ENCODE data around the gene PXDC1. TPM values are rescaled to one million over a fixed set of nuclear protein-coding genes. Genes with fewer than 3 reads are reported as not detected.
"Not testable (repeated sequence)": the region's sequence is repeated elsewhere in the genome, so short reads cannot be mapped to it uniquely, and the experiment has no call there.

Gene PXDC1
- total RNA-seq, 1 donor from 2014 or later = 75.9 TPM

- Histone ChIP-seq H3K4me3 (no peak overlapping the region), H3K36me3 (no peaks in the 10 kb centered on the region), H3K9me3 (no peaks in the 10 kb centered on the region), H3K27me3 (no peaks in the 10 kb centered on the region), H3K27ac (no peak overlapping the region), H3K4me1 (peaks cover 5% of the 10 kb centered on the region)
- TF ChIP-seq POLR2A (IDR thresholded peaks at IDR 0.05) = no peak
- no peak for TF ChIP-seq POLR2AphosphoS5 (IDR thresholded peaks at IDR 0.05; ENCODE audit: insufficient read depth in 1 of 2, low read depth in 1 of 2)
- TF ChIP-seq CTCF (IDR thresholded peaks at IDR 0.05) = no peak
- peak in 1 of 2 donors; percentile 52 for DNase-seq (ENCODE audit: extremely low spot score in 2 of 2)
- intact Hi-C loops (cut with DNase I) = no loop called here
Measured at GRCh38 chr6:3776881-3777507, 25.5 kb upstream of the PXDC1 start.

- no peak overlapping the region for H3K4me3 ChIP-seq
- H3K36me3 ChIP-seq = no peaks in the 10 kb centered on the region
- peaks cover 5% of the 10 kb centered on the region for H3K4me1 ChIP-seq
- DNase-seq (ENCODE audit: extremely low spot score in 2 of 2) = peak in 1 of 2 donors; percentile 80
- intact Hi-C loops (cut with DNase I) = no loop called here
- H3K27me3 ChIP-seq = no peaks in the 10 kb centered on the region
- H3K27ac ChIP-seq = no peak overlapping the region
- H3K9me3 ChIP-seq = no peaks in the 10 kb centered on the region
- TF ChIP-seq POLR2A (IDR thresholded peaks at IDR 0.05) = no peak
- TF ChIP-seq CTCF (IDR thresholded peaks at IDR 0.05) = no peak
- TF ChIP-seq POLR2AphosphoS5 (IDR thresholded peaks at IDR 0.05; ENCODE audit: insufficient read depth in 1 of 2, low read depth in 1 of 2) = no peak
Measured at GRCh38 chr6:3775847-3776246, 24.3 kb upstream of the PXDC1 start.

- H3K27ac ChIP-seq = no peak overlapping the region
- intact Hi-C loops (cut with DNase I) = no loop called here
- TF ChIP-seq CTCF (IDR thresholded peaks at IDR 0.05) (no peak), POLR2A (IDR thresholded peaks at IDR 0.05) (no peak), POLR2AphosphoS5 (IDR thresholded peaks at IDR 0.05; ENCODE audit: insufficient read depth in 1 of 2, low read depth in 1 of 2) (no peak)
- DNase-seq (ENCODE audit: extremely low spot score in 2 of 2) = peak in 1 of 2 donors; percentile 58
- H3K36me3 ChIP-seq = no peaks in the 10 kb centered on the region
- no peaks in the 10 kb centered on the region for H3K27me3 ChIP-seq
- no peak overlapping the region for H3K4me3 ChIP-seq
- peaks cover 5% of the 10 kb centered on the region for H3K4me1 ChIP-seq
- H3K9me3 ChIP-seq = no peaks in the 10 kb centered on the region
Measured at GRCh38 chr6:3775386-3775785, 23.9 kb upstream of the PXDC1 start.

- intact Hi-C loops (cut with DNase I) = no loop called here
- Histone ChIP-seq H3K27me3 (no peaks in the 10 kb centered on the region), H3K27ac (no peak overlapping the region), H3K9me3 (no peaks in the 10 kb centered on the region), H3K4me3 (no peak overlapping the region), H3K4me1 (peaks cover 5% of the 10 kb centered on the region), H3K36me3 (no peaks in the 10 kb centered on the region)
- no peak for DNase-seq (ENCODE audit: extremely low spot score in 2 of 2)
- TF ChIP-seq CTCF (IDR thresholded peaks at IDR 0.05) (no peak), POLR2AphosphoS5 (IDR thresholded peaks at IDR 0.05; ENCODE audit: insufficient read depth in 1 of 2, low read depth in 1 of 2) (no peak), POLR2A (IDR thresholded peaks at IDR 0.05) (no peak)
Measured at GRCh38 chr6:3773678-3774298, 22.3 kb upstream of the PXDC1 start.

GRCh38 chr6:3772127-3772999 is 20.9 kb upstream of the PXDC1 start:
- H3K4me3 ChIP-seq; H3K4me1 ChIP-seq; DNase-seq (ENCODE audit: extremely low spot score in 2 of 2); intact Hi-C loops (cut with DNase I); H3K9me3 ChIP-seq; H3K27ac ChIP-seq; H3K36me3 ChIP-seq; H3K27me3 ChIP-seq: not testable (repeated sequence)
